T-cell (primary cell): ENCODE results near the gene PRDM8. TPM values are rescaled to one million over a fixed set of nuclear protein-coding genes. Genes with fewer than 3 reads are reported as not detected.

Experiments used
- ATAC-seq, 4 experiments: fragments of 200-7000 bp in 3 of 4; fragments of 150-1000 bp in 1 of 4; cut with Tn5 transposase; replicated peaks in 1 of 4; 1 replicate in 3 of 4; 2 replicates in 1 of 4; pipeline ENCODE4 v1.10.0; 2021; ENCODE audit warnings: moderate library complexity in 3 of 4, mild to moderate bottlenecking in 2 of 4, moderate number of reproducible peaks in 1 of 4
- CTCF ChIA-PET, 2 donors: fragments of 300-600 bp; sonication (Branson Sonifier 250); formaldehyde crosslinking; loops; one replicate each; lab custom pipeline; 2022; ENCODE audit warnings: antibody characterized with exemption in 2 of 2; lab: Charles Lee
- POLR2A ChIA-PET, 2 donors: fragments of 300-600 bp; sonication (Branson Sonifier 250); formaldehyde crosslinking; loops; one replicate each; lab custom pipeline; 2022; ENCODE audit warnings: antibody characterized with exemption in 2 of 2; lab: Charles Lee
- DNase-seq, 35 experiments: peaks; one replicate each; pipeline versions ENCODE4 v3.0.0 to v3.0.0-alpha.2; 2013 to 2023
- H3K27ac ChIP-seq: one replicate; pipeline ENCODE4 v1.5.1; 2013; ENCODE audit warnings: low read length
- H3K27me3 ChIP-seq, 2 experiments: replicated peaks in 1 of 2; 1 replicate in 1 of 2; 2 replicates in 1 of 2; pipeline versions ENCODE4 v1.6.1 to v1.7.0; 2013; ENCODE audit warnings: low read length in 1 of 2, mixed read lengths in 1 of 2; ENCODE audit not compliant: control insufficient read depth in 2 of 2, insufficient read depth in 2 of 2; ENCODE audit errors: extremely low read depth in 1 of 2
- H3K36me3 ChIP-seq, 2 donors: 1 replicate in 1 of 2; 2 replicates in 1 of 2; pipeline versions ENCODE4 v1.6.1 to v1.7.0; 2013; ENCODE audit warnings: low read length in 1 of 2; ENCODE audit not compliant: control insufficient read depth in 2 of 2, insufficient read depth in 1 of 2; ENCODE audit errors: extremely low read depth in 1 of 2
- H3K4me1 ChIP-seq, 2 experiments: 1 replicate in 1 of 2; 2 replicates in 1 of 2; pipeline versions ENCODE4 v1.6.1 to v1.7.0; 2013; ENCODE audit warnings: low read length in 2 of 2, mixed read lengths in 1 of 2; ENCODE audit not compliant: insufficient read depth in 2 of 2, control insufficient read depth in 1 of 2; ENCODE audit errors: extremely low read depth in 1 of 2
- H3K4me3 ChIP-seq, 2 donors: 1 replicate in 1 of 2; 2 replicates in 1 of 2; pipeline versions ENCODE4 v1.5.1 to v1.7.0; 2013; ENCODE audit warnings: mild to moderate bottlenecking in 2 of 2, low read length in 1 of 2, moderate library complexity in 1 of 2; ENCODE audit not compliant: control insufficient read depth in 1 of 2; ENCODE audit errors: extremely low read depth in 1 of 2
- H3K9me3 ChIP-seq: 2 replicates; pipeline ENCODE4 v1.7.0; 2013
- H3K27ac Mint-ChIP-seq, 2 donors: one replicate each; pipeline ENCODE4 v1.8.0; 2020 to 2021; ENCODE audit warnings: mild to moderate bottlenecking in 2 of 2, mixed read lengths in 2 of 2
- H3K27me3 Mint-ChIP-seq, 2 donors: one replicate each; pipeline ENCODE4 v1.8.0; 2021 to 2022; ENCODE audit warnings: mixed read lengths in 2 of 2
- H3K36me3 Mint-ChIP-seq: one replicate; pipeline ENCODE4 v1.8.0; 2021; ENCODE audit warnings: mixed read lengths
- H3K4me1 Mint-ChIP-seq, 3 donors: one replicate each; pipeline ENCODE4 v1.8.0; 2020 to 2022; ENCODE audit warnings: mixed read lengths in 3 of 3, mild to moderate bottlenecking in 1 of 3
- H3K4me3 Mint-ChIP-seq, 3 donors: one replicate each; pipeline ENCODE4 v1.8.0; 2020 to 2022; ENCODE audit warnings: mild to moderate bottlenecking in 3 of 3, mixed read lengths in 3 of 3, moderate library complexity in 3 of 3
- H3K9me3 Mint-ChIP-seq, 3 donors: one replicate each; pipeline ENCODE4 v1.8.0; 2020 to 2022; ENCODE audit warnings: mixed read lengths in 3 of 3
- WGBS: methylation state at CpG from one replicate; pipeline ENCODE4 v1.1.5; 2013; ENCODE audit warnings: missing lambda C conversion rate; ENCODE audit not compliant: insufficient coverage; 5-methylcytosine and 5-hydroxymethylcytosine counted together
- total RNA-seq, 35 experiments: library from RNA in 6 of 35; stranded (reverse) in 6 of 35; fragments of 120-200 nt in 1 of 35; gene quantifications; one replicate each; pipeline versions ENCODE4 v1.2.1 to v1.2.4 and lab custom pipeline; 2013 to 2026

The PRDM8 gene
- total RNA-seq, 5 donors from 2014 or later (not counting 1 experiment from before 2014, with no cell fraction given): 10.5 to 18.7 (median 14.1) TPM

DNA sequence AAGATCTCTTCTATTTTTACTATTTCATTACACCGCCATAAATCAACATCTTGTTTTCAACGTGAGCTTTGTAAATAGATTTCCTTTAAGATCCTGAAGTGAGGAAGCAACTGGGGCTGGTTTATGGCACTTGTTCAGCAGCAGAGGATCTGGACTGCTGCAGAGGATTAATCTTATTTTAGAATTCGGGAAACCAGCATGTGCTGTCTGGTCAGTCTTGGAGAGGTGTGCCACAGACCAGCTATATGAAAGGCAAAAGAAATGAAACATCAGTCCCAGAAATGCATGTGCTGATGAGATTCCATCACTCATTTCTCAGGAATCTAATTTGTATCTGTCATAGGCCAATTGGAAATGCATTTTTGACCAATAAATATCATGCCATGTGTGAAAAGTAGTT lies 23.4 kb downstream of the PRDM8 start:
- Histone ChIP-seq H3K36me3 (no peaks in the 10 kb centered on the region), H3K4me1 (no peaks in the 10 kb centered on the region), H3K27ac (no peak overlapping the region), H3K9me3 (no peaks in the 10 kb centered on the region), H3K4me3 (no peak overlapping the region), H3K27me3 (peaks cover 0 to 3% of the 10 kb centered on the region in 2 experiments)
- ChIA-PET POLR2A (no interaction called here), CTCF (interaction anchor here in 1 of 2 donors (0.6 to 1.8 kb wide), 5 partner anchors 11 to 1268 kb away, joined by 3 to 7 read pairs (median 4); no protein-coding TSS in a partner anchor)
- Mint-ChIP-seq H3K27me3 (peaks cover 5 to 36% of the 10 kb centered on the region in 2 donors), H3K36me3 (no peaks in the 10 kb centered on the region), H3K4me3 (no peak overlapping the region), H3K9me3 (no peaks in the 10 kb centered on the region), H3K27ac (no peak overlapping the region), H3K4me1 (no peaks in the 10 kb centered on the region)
- WGBS: 67% methylated on average over 1 of the region's 3 CpGs
- DNase-seq (no peak), ATAC-seq (no peak)

DNA sequence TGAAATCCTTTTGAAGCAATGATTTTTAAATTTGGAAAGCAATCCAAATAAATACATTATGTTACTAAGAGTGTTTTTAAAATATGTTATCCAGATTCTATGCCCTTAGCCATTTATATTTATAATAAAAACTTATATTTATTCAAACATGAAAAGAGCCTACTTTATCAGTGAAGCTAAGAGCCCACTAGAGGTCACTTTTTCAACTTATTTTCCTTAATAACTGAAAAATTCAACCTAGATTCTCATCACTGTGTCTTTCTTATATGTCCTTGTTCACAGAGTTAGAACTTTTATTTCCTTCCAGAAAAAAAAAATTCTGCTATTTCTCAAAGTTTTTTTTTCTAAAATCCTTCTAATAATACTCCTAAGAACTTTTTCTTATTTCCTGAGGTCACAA lies 23.9 kb downstream of the PRDM8 start:
- Mint-ChIP-seq H3K4me1 (no peaks in the 10 kb centered on the region), H3K9me3 (no peaks in the 10 kb centered on the region), H3K36me3 (no peaks in the 10 kb centered on the region), H3K27me3 (peaks cover 5 to 36% of the 10 kb centered on the region in 2 donors), H3K27ac (no peak overlapping the region), H3K4me3 (no peak overlapping the region)
- ATAC-seq: no peak
- H3K9me3 ChIP-seq: no peaks in the 10 kb centered on the region
- no peak overlapping the region for H3K4me3 ChIP-seq
- no peak for DNase-seq
- H3K4me1 ChIP-seq: no peaks in the 10 kb centered on the region
- CTCF ChIA-PET: interaction anchor here in 1 of 2 donors (0.6 to 1.8 kb wide), 2 partner anchors 316 to 1268 kb away, joined by 3 to 7 read pairs; no protein-coding TSS in a partner anchor
- POLR2A ChIA-PET: no interaction called here
- no peak overlapping the region for H3K27ac ChIP-seq
- peaks cover 0 to 3% of the 10 kb centered on the region in 2 experiments for H3K27me3 ChIP-seq
- no peaks in the 10 kb centered on the region for H3K36me3 ChIP-seq

DNA sequence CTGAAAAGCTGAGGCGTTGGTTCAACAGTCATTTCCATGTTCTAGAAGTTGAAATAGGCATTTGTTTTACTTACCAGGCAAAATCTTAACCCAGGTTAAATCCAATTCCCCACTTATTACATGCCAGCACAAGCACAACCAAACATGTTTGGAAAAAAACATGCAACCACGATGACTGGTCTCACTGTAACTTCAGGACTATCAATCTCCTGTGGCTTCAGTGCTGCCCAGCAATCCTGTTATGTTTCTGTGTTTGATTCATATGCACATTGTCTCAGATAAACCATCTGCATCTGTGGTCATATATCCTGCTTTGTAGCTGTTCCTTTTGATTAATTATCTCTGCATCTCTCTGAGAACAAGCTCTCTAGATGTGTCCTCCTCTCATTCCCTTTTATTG lies 28.3 kb downstream of the PRDM8 start:
- CTCF ChIA-PET: no interaction called here
- POLR2A ChIA-PET: no interaction called here
- ATAC-seq: no peak

DNA sequence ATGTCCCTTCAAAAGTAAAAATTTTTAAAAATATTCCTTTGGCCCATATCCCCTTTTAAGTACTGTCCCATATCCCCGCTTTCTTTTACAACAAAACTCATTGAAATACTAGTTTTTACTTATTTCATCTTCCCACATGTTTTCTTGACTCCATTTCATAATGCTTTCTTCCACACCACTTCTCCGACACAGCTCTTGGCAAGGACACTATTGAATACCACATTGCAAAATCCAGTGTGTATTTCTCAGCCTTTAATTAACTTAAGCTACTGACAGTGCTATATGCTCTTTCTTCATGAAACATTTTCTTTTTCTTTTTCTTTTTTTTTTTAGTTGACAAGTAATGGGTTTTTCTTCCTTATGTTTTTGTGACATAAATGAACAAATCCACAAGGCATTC lies 28.8 kb downstream of the PRDM8 start:
- DNase-seq: no peak

More for the DNA sequence above, 28.3 kb downstream of the PRDM8 start:
- Mint-ChIP-seq H3K9me3 (no peaks in the 10 kb centered on the region), H3K27ac (no peak overlapping the region), H3K36me3 (no peaks in the 10 kb centered on the region), H3K4me3 (no peak overlapping the region), H3K27me3 (peaks cover 12 to 19% of the 10 kb centered on the region in 2 donors), H3K4me1 (no peaks in the 10 kb centered on the region)
- no peak for DNase-seq
- H3K27ac ChIP-seq: no peak overlapping the region
- no peak overlapping the region for H3K4me3 ChIP-seq
- H3K4me1 ChIP-seq: no peaks in the 10 kb centered on the region
- no peaks in the 10 kb centered on the region for H3K27me3 ChIP-seq
- no peaks in the 10 kb centered on the region for H3K9me3 ChIP-seq
- no peaks in the 10 kb centered on the region for H3K36me3 ChIP-seq
- 38% methylated on average over 1 of the region's 2 CpGs for WGBS

DNA sequence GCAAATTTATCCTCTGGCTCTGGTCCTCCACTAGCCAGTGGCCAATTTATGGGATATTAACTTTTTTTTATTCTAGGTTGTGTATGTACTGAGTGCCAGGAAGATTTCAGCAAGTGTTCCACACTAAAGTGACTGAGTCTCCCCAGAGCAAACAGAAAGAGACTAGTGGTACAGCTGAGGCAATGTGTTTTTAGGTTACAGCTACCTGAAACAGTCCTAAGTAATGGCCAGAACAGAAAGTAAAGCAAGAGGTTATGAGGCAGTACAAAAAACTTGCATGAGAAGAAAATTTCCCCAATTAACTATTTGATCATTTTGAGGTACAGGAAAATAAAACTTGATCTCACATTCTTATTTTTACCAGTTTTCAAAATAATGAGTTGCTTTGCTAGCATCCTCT lies 31.2 kb downstream of the PRDM8 start:
- H3K4me3 ChIP-seq: no peak overlapping the region
- Mint-ChIP-seq H3K27ac (no peak overlapping the region), H3K27me3 (peaks cover 13 to 14% of the 10 kb centered on the region in 2 donors), H3K4me3 (no peak overlapping the region), H3K4me1 (no peaks in the 10 kb centered on the region), H3K9me3 (no peaks in the 10 kb centered on the region), H3K36me3 (no peaks in the 10 kb centered on the region)
- no peaks in the 10 kb centered on the region for H3K9me3 ChIP-seq
- H3K36me3 ChIP-seq: no peaks in the 10 kb centered on the region
- no peak overlapping the region for H3K27ac ChIP-seq
- ChIA-PET POLR2A (no interaction called here), CTCF (no interaction called here)
- ATAC-seq (no peak), DNase-seq (no peak)
- H3K27me3 ChIP-seq: no peaks in the 10 kb centered on the region
- H3K4me1 ChIP-seq: no peaks in the 10 kb centered on the region

More for the DNA sequence above, 28.8 kb downstream of the PRDM8 start:
- Mint-ChIP-seq H3K27ac (no peak overlapping the region), H3K36me3 (no peaks in the 10 kb centered on the region), H3K4me1 (no peaks in the 10 kb centered on the region), H3K27me3 (peaks cover 13 to 17% of the 10 kb centered on the region in 2 donors), H3K4me3 (no peak overlapping the region), H3K9me3 (no peaks in the 10 kb centered on the region)
- no peaks in the 10 kb centered on the region for H3K27me3 ChIP-seq
- H3K36me3 ChIP-seq: no peaks in the 10 kb centered on the region
- H3K4me3 ChIP-seq: no peak overlapping the region
- WGBS: 84% methylated on average over 2 of the region's 2 CpGs
- H3K4me1 ChIP-seq: no peaks in the 10 kb centered on the region
- H3K9me3 ChIP-seq: no peaks in the 10 kb centered on the region
- POLR2A ChIA-PET: no interaction called here
- CTCF ChIA-PET: interaction anchor here in 1 of 2 donors (0.9 kb wide), 1 partner anchor 10 kb away, joined by 3 read pairs; no protein-coding TSS in a partner anchor
- H3K27ac ChIP-seq: no peak overlapping the region
- no peak for ATAC-seq

DNA sequence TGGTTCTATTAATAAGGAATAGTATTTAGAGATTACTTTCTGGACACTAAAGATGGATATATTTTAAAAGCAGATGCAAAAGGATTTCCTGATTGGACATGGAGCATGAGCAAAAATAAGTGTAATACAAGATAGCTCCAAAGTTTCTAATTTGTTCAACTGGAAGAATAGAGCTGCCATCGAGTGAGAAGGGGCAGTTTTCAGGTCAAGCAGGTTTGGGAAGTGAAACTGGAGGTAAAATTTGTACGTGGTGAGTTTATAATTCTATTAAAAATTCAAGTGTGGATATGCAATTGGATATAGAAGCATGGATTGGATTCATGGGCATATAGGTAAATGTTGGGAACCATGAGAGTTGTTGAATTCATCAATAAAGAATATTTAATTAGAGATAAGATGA lies 31.8 kb downstream of the PRDM8 start:
- ChIA-PET POLR2A (no interaction called here), CTCF (interaction anchor here in 1 of 2 donors (0.5 kb wide), 1 partner anchor 44 kb away, joined by 4 read pairs; no protein-coding TSS in a partner anchor)
- DNase-seq (no peak), ATAC-seq (no peak)
- no peak overlapping the region for H3K27ac Mint-ChIP-seq
- no peaks in the 10 kb centered on the region for H3K9me3 Mint-ChIP-seq
- Histone ChIP-seq H3K4me3 (no peak overlapping the region), H3K27me3 (no peaks in the 10 kb centered on the region), H3K27ac (no peak overlapping the region), H3K36me3 (no peaks in the 10 kb centered on the region), H3K4me1 (no peaks in the 10 kb centered on the region), H3K9me3 (no peaks in the 10 kb centered on the region)
- no peak overlapping the region for H3K4me3 Mint-ChIP-seq
- H3K27me3 Mint-ChIP-seq: peaks cover 13 to 18% of the 10 kb centered on the region in 2 donors
- H3K36me3 Mint-ChIP-seq: no peaks in the 10 kb centered on the region
- WGBS: 38% methylated on average over 1 of the region's 2 CpGs
- H3K4me1 Mint-ChIP-seq: no peaks in the 10 kb centered on the region

DNA sequence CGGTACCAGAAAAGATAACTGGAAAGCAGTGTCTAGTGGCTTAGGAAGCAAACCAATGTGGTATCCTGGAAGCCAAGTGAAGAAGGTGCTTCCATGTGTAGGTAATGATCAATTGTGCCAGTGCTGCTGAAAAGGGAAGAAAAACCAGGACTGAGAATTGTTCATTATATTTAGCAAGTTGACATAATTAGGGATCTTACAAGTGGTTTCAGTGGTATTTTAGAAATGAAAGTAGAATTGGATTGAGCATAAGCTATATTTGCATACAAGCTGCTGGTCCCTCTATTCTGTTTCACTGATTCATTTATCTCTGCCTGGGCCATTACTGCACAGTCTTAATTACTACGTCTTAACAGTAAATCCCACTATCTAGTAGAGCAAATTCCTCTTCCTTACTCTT lies 32.3 kb downstream of the PRDM8 start:
- no peak overlapping the region for H3K4me3 ChIP-seq
- CTCF ChIA-PET: no interaction called here
- WGBS: 67% methylated on average over 2 of the region's 2 CpGs
- H3K27ac ChIP-seq: no peak overlapping the region
- no peak overlapping the region for H3K4me3 Mint-ChIP-seq
- no peaks in the 10 kb centered on the region for H3K36me3 ChIP-seq
- no peak overlapping the region for H3K27ac Mint-ChIP-seq
- H3K9me3 ChIP-seq: no peaks in the 10 kb centered on the region
- H3K4me1 ChIP-seq: no peaks in the 10 kb centered on the region
- peaks cover 13 to 18% of the 10 kb centered on the region in 2 donors for H3K27me3 Mint-ChIP-seq
- no peaks in the 10 kb centered on the region for H3K4me1 Mint-ChIP-seq
- no peak for DNase-seq
- no peaks in the 10 kb centered on the region for H3K27me3 ChIP-seq
- POLR2A ChIA-PET: no interaction called here
- no peaks in the 10 kb centered on the region for H3K9me3 Mint-ChIP-seq
- H3K36me3 Mint-ChIP-seq: no peaks in the 10 kb centered on the region
- no peak for ATAC-seq
